ENCODE measurements around the gene LRP4.

LRP4 gene

DNA sequence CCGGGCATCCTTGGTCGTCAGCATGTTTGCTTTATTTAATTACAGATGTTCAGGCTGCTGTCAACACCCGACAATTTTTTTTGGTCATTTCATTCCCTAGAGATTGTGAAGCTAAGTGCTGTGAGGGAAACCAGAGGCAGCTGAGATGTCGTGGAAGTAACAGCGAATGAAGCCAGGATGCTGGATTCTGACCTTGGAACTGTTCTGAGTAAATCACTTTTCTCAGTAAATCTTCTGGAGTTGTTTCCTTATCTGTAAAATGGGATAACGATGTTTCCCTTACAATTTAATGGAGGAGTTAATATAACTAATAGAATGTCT, 71.9 kb downstream of the LRP4 start:
- DNase-seq (ENCODE audit: low read depth) = no peak

DNA sequence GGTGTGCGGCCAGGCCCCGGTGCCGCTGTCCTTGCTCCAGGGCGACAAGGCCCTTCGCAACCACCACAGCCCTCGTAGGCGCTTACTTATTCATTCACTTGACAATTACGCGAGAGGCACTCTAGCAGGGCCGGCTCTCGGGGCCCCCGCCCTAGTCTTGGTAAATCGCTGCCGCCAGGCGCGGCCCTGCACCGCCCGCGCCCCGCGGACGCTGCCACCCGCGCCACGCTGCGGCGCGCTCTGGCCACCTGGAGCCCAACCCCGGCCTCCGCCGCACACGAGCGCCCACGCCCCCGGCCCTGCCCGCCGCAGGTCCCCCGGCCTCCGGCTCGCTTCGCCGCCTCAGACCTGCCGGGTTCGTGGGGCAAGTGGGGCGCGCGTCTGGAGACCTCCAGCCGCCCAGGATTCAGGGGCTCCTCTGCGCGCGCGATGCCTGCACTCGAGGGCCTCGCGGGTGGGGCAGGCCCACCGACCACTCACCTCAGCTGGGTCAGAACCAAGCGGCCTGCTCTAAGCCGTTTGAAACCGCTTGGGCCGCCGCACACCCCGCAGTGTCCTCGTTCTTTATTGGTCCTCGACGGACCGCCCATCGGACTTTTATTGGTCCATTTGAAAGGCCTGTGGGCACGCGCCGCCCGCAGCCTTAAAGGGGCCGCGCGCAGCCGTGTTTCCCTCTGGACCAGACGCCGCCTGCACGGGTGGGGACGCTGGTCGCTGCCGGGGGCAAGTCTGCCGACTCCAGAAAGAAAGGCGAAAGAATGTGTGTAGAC, 72.4 kb downstream of the LRP4 start, which contains the start of gene CKAP5:
Gene CKAP5 (minus strand): TSS at position 541 of the 770 bp plus-strand sequence. CDS start 25,049 bp downstream, outside the sequence.
- DNase-seq (ENCODE audit: low read depth) = peak; percentile 73

GRCh38 chr11:46845440-46845739, 73.0 kb downstream of the LRP4 start:
- DNase-seq (ENCODE audit: low read depth) = no peak

GRCh38 chr11:46840116-46840515, 78.2 kb downstream of the LRP4 start:
- no peak for DNase-seq (ENCODE audit: low read depth)

DNA sequence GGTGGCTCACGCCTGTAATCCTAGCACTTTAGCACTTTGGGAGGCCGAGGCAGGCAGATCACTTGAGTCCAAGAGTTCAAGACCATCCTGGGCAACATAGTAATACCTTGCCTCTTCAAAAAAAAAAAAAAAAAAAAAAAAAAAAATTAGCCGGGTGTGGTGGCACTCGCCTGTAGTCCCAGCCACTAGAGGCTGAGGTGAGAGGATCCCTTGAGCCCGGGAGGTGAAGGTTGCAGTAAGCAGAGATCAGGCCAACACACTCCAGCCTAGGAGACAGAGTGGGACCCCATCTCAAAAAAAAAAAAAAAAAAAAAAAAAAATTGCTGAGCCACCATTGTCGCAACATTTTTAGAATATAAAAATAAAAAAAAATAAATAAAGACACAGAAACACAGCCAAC, 79.8 kb downstream of the LRP4 start:
- DNase-seq (ENCODE audit: low read depth) = no peak

DNA sequence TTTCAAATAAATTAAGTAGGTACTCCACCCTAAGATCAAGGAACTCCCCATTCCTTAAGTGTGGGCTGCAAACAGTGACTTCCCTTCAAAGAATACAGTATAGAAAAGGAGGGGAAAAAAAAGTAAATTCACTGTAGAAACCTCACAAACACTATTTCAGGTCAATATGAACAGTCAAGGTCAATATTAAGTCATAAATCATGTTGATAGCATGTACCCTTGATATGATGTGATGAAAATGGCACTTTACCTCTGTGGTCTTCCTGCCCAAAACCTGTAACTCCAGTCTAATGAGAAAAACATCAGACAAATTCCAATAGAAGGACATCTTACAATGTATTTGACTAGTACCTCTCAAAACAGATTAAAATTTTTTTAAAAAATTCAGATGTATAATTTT, 80.5 kb downstream of the LRP4 start:
- no peak for DNase-seq (ENCODE audit: low read depth)

DNA sequence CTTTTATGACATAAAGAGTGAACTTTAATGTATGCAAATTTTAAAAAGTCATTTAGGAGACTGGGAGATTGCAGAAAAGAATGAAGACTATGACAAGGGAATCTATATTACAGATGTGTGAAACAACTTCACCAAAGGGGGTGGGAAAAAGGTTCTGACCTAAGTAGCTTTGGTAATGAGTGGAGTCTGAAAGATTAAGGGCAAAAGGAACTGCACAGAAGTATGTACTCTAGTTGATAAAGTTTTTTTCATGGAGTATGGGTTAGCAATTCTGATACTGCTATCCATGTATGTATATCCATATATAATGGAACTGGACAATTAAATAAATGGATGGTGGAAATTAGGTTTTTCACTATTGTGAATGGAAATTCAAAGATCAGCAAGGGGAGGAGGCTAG, 81.5 kb downstream of the LRP4 start:
- no peak for DNase-seq (ENCODE audit: low read depth)

GRCh38 chr11:46836431-46836830, 81.9 kb downstream of the LRP4 start:
- no peak for DNase-seq (ENCODE audit: low read depth)

- no peak for DNase-seq (ENCODE audit: low read depth)
Measured at GRCh38 chr11:46835897-46836296, 82.5 kb downstream of the LRP4 start.

DNA sequence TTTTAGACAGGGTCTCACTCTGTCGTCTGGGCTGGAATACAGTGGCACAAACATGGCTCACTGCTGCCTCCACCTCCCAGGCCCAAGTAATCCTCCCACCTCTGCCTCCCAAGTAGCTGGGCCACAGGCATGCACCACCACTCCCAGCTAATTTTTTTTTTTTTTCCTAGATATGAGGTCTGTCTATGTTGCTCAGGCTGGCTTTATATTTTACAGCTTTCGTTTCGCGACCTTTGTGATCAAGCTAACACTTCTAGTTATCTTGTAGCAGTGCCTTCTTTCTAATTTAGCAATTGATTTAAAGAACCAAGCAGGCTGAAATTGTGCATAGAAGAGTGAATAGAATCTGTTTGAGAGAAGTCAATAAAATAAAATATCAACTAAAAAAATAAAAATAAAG, 83.5 kb downstream of the LRP4 start:
- DNase-seq (ENCODE audit: low read depth) = no peak

- DNase-seq (ENCODE audit: low read depth) = no peak
Measured at GRCh38 chr11:46832511-46833214, 85.7 kb downstream of the LRP4 start.

- DNase-seq (ENCODE audit: low read depth) = no peak
Measured at GRCh38 chr11:46827995-46828394, 90.4 kb downstream of the LRP4 start.

GRCh38 chr11:46826310-46827044, 91.9 kb downstream of the LRP4 start:
- peak; percentile 56 for DNase-seq (ENCODE audit: low read depth)

DNA sequence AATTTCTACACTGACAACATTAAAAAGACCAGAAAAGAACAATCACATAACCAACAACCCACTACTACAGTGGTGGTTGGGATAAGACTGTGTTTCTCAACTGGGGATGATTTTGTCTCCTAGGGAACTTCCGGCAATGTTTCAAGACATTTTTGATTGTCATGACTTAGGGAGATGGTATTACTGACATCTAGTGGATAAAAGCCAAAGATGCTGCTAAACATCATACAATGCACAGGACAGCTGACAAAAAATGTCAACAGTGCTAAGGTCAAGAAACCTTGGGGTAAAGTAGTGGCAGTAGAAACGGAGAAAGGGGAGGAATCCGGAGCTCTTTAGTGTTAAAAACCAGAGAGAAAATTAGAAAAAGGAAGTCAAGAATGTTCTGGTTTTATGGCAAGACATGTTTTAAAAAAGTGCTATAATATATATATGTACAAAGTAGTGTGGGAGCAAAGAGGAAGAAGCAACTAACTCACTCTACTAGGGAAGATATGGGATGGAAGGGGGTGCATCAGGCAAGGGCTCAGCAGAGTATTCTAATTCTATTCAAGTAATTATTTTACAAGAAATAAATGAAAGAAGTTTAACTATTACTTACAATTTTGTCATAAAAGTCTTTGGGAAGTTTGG, 109.4 kb downstream of the LRP4 start:
- no peak for DNase-seq (ENCODE audit: low read depth)
